ENCODE measurements around the gene PNLIPRP1. TPM values are rescaled to one million over a fixed set of nuclear protein-coding genes. Genes with fewer than 3 reads are reported as not detected.

Gene PNLIPRP1
- total RNA-seq, 1 experiment from 2014 or later, result 1.6 TPM

GRCh38 chr10:116629340-116629739, 38.6 kb downstream of the PNLIPRP1 start:
- Histone ChIP-seq H3K4me1 (ENCODE audit: control insufficient read depth in 1 of 2, insufficient read depth in 2 of 2, low read length in 2 of 2) (peaks cover 3 to 12% of the 10 kb centered on the region in 2 experiments; a peak in 3 of 4 replicates), H3K79me2 (ENCODE audit: insufficient read depth, low read length) (no peaks in the 10 kb centered on the region), H3K4me3 (replicated peaks in 1 of 2; ENCODE audit: low read depth in 1 of 2, low read length in 2 of 2) (no peak overlapping the region), H3K36me3 (ENCODE audit: control insufficient read depth in 1 of 2, insufficient read depth in 2 of 2, low read length in 2 of 2) (no peaks in the 10 kb centered on the region), H2AFZ (ENCODE audit: low read depth, low read length, poor library complexity, severe bottlenecking) (no peak overlapping the region), H4K20me1 (ENCODE audit: insufficient read depth) (no peaks in the 10 kb centered on the region), H3K9me2 (ENCODE audit: insufficient read depth) (no peaks in the 10 kb centered on the region), H3K4me2 (ENCODE audit: low read length) (no peak overlapping the region), H3K9me3 (ENCODE audit: control insufficient read depth in 1 of 2, insufficient read depth in 1 of 2, low read depth in 1 of 2, low read length in 2 of 2) (no peaks in the 10 kb centered on the region), H3K27me3 (ENCODE audit: insufficient read depth, low read length) (no peaks in the 10 kb centered on the region), H3K9ac (ENCODE audit: low read length) (no peak overlapping the region), H3K27ac (ENCODE audit: low read depth, low read length) (no peak overlapping the region)
- RAD21 ChIA-PET (ENCODE audit: low non-redundant PET in 1 of 2, low total read pairs in 2 of 2, uncharacterized antibody in 2 of 2, unreplicated experiment in 2 of 2), result no interaction called here
- no peak for DNase-seq (ENCODE audit: low read depth, low spot score)
- CTCF ChIA-PET, result interaction anchor here (3.9 kb wide), 1 partner anchor 159 kb away, joined by 56 read pairs; no protein-coding TSS in a partner anchor
- POLR2A ChIA-PET, result no interaction called here
- TF ChIP-seq SP1 (IDR thresholded peaks at IDR 0.05; ENCODE audit: low read depth) (no peak), RAD21 (IDR thresholded peaks at IDR 0.05; ENCODE audit: low read depth) (no peak), YY1 (IDR thresholded peaks at IDR 0.05; ENCODE audit: extremely low read depth, insufficient replicate concordance, low read depth, low read length) (no peak), CTCF (IDR thresholded peaks at IDR 0.05 in 2 of 3, conservative IDR thresholded peaks at IDR 0.05 in 1 of 3; ENCODE audit: borderline replicate concordance in 1 of 3, insufficient read depth in 1 of 3, low read depth in 2 of 3, low read length in 2 of 3) (no peak), ELF1 (IDR thresholded peaks at IDR 0.05; ENCODE audit: borderline replicate concordance, low read depth) (no peak), TCF7L2 (IDR thresholded peaks at IDR 0.05; ENCODE audit: borderline replicate concordance, extremely low read depth, insufficient read depth, insufficient read length) (no peak), ATF3 (IDR thresholded peaks at IDR 0.05) (no peak), CEBPB (IDR thresholded peaks at IDR 0.05; ENCODE audit: low read depth) (no peak), REST (IDR thresholded peaks at IDR 0.05; ENCODE audit: low read depth) (no peak), EZH2 (IDR thresholded peaks at IDR 0.05) (no peak), EZH2phosphoT487 (IDR thresholded peaks at IDR 0.05; ENCODE audit: borderline replicate concordance) (no peak), SIN3A (IDR thresholded peaks at IDR 0.05; ENCODE audit: low read depth) (no peak)
- BruUV-seq (replicated peaks), result no TSS peak
- no peak for ATAC-seq
- intact Hi-C loops (cut with micrococcal nuclease), result no loop called here
